HG03095 (cell line): Measurements from ENCODE around the gene RPS6KL1.

ENCODE experiments used
- ATAC-seq: cut with Tn5 transposase; IDR thresholded peaks from one replicate; pipeline ENCODE4 v1.9.1; 2021; ENCODE audit warnings: moderate library complexity; ENCODE audit not compliant: unreplicated experiment

RPS6KL1 gene

DNA sequence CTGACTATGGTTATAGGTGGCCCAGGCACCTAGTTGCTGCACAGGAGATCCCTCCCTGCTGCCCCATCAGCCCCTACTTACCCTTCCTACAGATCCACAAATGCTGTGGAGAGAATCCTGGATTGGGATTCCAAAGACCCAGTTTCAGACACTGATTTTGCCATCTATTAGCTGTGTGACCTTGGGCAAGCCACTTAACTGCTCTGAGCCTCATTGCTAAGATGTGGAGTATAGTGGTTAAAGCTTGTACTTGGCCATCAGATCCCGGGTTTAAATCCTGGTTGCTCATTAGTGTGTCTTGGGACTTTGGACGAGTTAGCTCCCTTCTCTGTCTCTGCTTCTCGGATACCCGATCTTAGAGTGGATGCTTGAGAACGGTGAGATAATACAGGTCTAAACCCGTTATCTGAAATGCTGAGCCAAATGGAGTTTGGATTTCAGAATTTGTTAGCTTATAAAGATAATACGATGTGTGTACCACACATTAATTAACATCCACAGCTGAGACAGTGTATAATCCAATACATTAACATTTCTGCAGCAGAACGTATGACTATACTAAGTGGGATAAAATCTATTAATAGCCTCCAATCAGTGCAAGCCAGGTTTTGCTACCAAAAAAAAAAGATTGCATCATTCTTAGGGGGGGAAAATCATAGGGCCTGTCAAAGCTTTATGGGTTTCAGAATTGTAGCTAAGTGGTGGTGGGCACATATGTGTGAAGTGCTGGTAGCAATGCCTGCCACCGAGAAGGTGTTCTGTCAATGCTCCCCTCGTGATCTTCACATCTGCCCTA, 63.1 kb downstream of the RPS6KL1 start:
- no peak for ATAC-seq

DNA sequence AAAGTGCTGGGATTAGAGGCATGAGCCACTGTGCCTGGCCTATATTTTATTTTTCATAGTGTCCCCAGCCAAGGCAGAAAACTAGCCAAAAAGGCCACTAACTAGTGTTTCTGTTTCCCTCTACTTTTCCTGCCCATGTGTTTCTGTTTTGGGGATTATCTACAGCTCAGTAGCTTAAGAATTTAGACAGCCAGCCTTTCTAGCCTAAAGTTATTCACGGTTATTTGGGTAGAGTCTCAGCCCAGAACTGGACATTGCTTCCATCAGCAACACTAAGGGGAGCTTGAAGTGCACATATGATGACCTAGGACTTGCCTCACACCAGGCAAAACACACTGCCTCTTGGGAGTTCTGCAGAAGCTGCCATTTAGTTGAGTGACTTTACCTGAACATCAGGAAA, 65.0 kb downstream of the RPS6KL1 start:
- ATAC-seq = no peak

DNA sequence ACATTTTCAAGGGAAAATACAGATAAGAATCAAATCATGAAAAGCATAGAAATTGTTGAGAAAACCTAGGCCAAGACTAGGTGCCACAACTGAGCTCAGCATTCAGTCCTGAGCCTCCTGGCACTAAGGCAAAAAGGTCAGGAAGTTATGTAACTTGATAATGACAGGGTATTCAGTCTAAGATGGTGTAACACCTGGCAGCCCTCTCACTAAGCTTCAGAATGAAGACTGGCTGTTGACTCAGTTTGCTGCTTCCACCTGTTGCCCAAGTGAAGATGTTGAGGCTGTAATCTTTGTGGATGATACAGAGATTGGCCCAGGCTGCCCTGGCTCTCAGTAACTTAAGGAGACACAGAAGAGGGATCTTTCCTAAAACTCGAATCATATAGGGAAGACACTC, 66.7 kb downstream of the RPS6KL1 start:
- ATAC-seq = no peak

DNA sequence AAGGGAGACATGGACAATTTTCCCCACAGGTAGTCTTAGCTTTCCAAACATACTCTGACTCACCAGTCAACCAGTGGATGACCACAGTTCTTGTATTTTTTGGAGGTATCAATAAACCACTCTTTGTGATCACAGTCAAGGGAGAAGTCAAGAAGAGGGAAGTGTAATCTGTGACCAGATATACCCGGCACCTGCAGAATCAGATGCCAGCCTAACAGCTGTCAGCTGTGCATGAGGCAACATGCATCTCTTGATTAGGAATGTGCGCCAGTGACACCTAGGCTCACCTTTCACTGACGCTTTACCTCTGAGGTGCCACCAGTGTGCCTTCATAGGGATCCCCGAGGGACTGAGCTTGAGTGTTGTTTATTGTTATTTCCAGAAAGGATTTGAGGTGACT, 67.1 kb downstream of the RPS6KL1 start:
- no peak for ATAC-seq

DNA sequence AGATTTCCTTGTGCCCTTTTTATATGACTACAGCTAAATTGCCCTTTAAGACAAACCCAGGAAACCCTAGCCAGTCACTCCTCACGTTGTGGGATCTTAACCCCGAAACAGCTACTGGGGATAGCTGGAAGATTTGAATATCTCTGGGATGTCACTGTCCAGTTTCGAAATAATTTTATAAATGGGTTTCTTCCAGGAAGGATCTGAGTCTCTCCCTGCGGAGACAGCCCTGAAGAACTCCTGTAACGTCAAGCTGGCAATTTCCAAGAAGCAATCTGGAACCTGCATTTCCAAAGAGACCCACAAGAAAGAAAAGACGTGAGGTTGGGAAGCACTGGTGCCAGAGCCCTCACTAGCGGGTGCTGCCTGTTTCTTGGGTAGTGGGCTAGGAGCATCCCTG, 68.0 kb downstream of the RPS6KL1 start:
- no peak for ATAC-seq
